ENCODE measurements around the gene TTC9. TPM values are rescaled to one million over a fixed set of nuclear protein-coding genes. Genes with fewer than 3 reads are reported as not detected.

The TTC9 gene
- total and polyA plus RNA-seq, 9 of the 15 experiments (the other 6 are each of a cell fraction or from before 2014, with no cell fraction given) = 0.07 TPM; not detected in 8

DNA sequence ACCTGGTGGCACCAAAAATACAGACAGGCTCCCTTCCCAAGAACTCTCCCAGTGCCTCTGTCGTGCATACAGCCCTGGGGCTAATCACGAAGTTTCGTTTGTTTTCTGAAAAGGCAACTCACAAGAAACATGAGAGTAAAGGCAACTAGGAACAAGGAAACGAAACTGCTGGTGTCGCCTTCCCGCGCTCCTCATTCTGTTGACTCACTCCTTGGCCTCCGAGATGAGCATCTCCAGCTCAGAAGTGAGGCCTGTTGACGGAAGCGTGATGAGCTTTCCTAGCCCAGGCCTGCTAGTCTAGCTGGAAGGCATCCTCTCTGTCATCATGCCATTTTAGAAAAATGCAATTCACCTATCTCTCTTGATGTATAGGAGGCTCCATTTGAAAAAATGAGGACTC lies 50.5 kb downstream of the TTC9 start:
- BruUV-seq (replicated peaks) = no TSS peak
- CTCF ChIA-PET (ENCODE audit: low intra/inter-chr PET ratio) = no interaction called here
- Histone ChIP-seq H3K27me3 (ENCODE audit: control insufficient read depth in 2 of 2, insufficient read depth in 2 of 2, low read length in 2 of 2) (no peaks in the 10 kb centered on the region), H3K9me3 (replicated peaks; ENCODE audit: control insufficient read depth, insufficient read depth, low read depth, low read length) (no peaks in the 10 kb centered on the region), H3K27ac (ENCODE audit: extremely low read depth, low read depth, low read length) (no peak overlapping the region), H3K36me3 (ENCODE audit: control insufficient read depth, insufficient read depth, low read length) (no peaks in the 10 kb centered on the region), H3K9me1 (ENCODE audit: control insufficient read depth, insufficient read depth, low read length) (no peaks in the 10 kb centered on the region), H3K9ac (ENCODE audit: insufficient read depth in 1 of 2, low read depth in 2 of 2, low read length in 2 of 2) (no peak overlapping the region), H3K79me2 (ENCODE audit: control insufficient read depth, insufficient read depth, low read length) (no peaks in the 10 kb centered on the region), H2AFZ (ENCODE audit: low read depth, low read length) (peak overlapping the region; percentile 26; the same call in 1 of the 2 replicates), H3K4me2 (ENCODE audit: insufficient read depth, low read length) (no peak overlapping the region), H3K4me3 (no peak overlapping the region), H4K20me1 (replicated peaks; ENCODE audit: control insufficient read depth, insufficient read depth, low read length) (no peaks in the 10 kb centered on the region), H3K4me1 (replicated peaks in 1 of 2; ENCODE audit: control insufficient read depth in 2 of 2, insufficient read depth in 2 of 2, low read length in 2 of 2) (no peaks in the 10 kb centered on the region; a peak in 1 of 5 replicates)
- 20% methylated on average over 9 of the region's 10 CpGs for WGBS (ENCODE audit: insufficient coverage, low coverage, missing lambda C conversion rate)
- no peak for ATAC-seq
- POLR2A ChIA-PET = interaction anchor here (0.7 kb wide), 1 partner anchor 9 kb away, joined by 3 read pairs; no protein-coding TSS in a partner anchor
- DNase-seq (ENCODE audit: extremely low read depth in 1 of 4, low spot score in 3 of 4) = no peak
- TF ChIP-seq NFE2 (IDR thresholded peaks at IDR 0.05; ENCODE audit: low read depth) (0 out of 2 replicates have a peak, but pooled peaks have one; percentile 5), MAFG (tag; conservative IDR thresholded peaks at IDR 0.05) (peak; percentile 21; the same call in 1 of the 2 replicates), FOXK2 (conservative IDR thresholded peaks at IDR 0.05 in 1 of 2, IDR thresholded peaks at IDR 0.05 in 1 of 2; ENCODE audit: low read depth in 2 of 2) (peak in 1 of 2 experiments; percentile 24; a peak in 1 of 4 replicates), TCF7L2 (IDR thresholded peaks at IDR 0.05; ENCODE audit: low read depth, low read length) (no peak)
- in situ Hi-C loops (cut with MboI) (no loop called here), intact Hi-C loops (cut with micrococcal nuclease) (no loop called here)
- no peak for FAIRE-seq

DNA sequence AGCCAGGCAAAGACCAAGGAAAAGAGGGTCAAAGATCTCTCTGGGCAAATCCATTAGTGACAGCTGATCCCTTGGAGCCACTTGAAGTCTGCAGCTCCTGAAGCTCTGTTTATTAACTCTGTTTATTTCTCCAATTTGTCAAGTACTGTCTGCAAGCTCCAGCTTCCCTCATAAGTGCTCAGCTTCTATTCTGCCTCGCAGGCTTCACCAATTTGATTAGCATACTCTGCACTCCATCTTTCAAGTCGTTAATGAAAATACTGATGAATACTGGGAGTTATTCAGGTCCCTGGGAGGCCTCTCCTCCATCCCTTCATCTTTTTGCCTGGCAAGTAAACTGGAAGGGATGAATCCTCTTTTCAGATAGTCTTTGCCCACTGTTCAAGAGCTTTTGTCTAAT lies 54.3 kb downstream of the TTC9 start:
- Histone ChIP-seq H4K20me1 (replicated peaks; ENCODE audit: control insufficient read depth, insufficient read depth, low read length) (no peaks in the 10 kb centered on the region), H3K27ac (ENCODE audit: extremely low read depth, low read depth, low read length) (no peak overlapping the region), H3K9me1 (ENCODE audit: control insufficient read depth, insufficient read depth, low read length) (no peaks in the 10 kb centered on the region), H3K9ac (ENCODE audit: insufficient read depth in 1 of 2, low read depth in 2 of 2, low read length in 2 of 2) (no peak overlapping the region), H3K79me2 (ENCODE audit: control insufficient read depth, insufficient read depth, low read length) (no peaks in the 10 kb centered on the region), H3K36me3 (ENCODE audit: control insufficient read depth, insufficient read depth, low read length) (no peaks in the 10 kb centered on the region), H3K4me3 (no peak overlapping the region), H3K9me3 (replicated peaks; ENCODE audit: control insufficient read depth, insufficient read depth, low read depth, low read length) (no peaks in the 10 kb centered on the region), H3K4me2 (ENCODE audit: insufficient read depth, low read length) (no peak overlapping the region), H3K4me1 (replicated peaks in 1 of 2; ENCODE audit: control insufficient read depth in 2 of 2, insufficient read depth in 2 of 2, low read length in 2 of 2) (peaks cover 8 to 14% of the 10 kb centered on the region in 2 experiments; a peak in 4 of 5 replicates), H2AFZ (ENCODE audit: low read depth, low read length) (no peak overlapping the region), H3K27me3 (ENCODE audit: control insufficient read depth in 2 of 2, insufficient read depth in 2 of 2, low read length in 2 of 2) (no peaks in the 10 kb centered on the region)
- WGBS (ENCODE audit: insufficient coverage, low coverage, missing lambda C conversion rate) = 21% methylated on average over 2 of the region's 2 CpGs
- DNase-seq (ENCODE audit: extremely low read depth in 1 of 4, low spot score in 3 of 4) (no peak), FAIRE-seq (no peak), ATAC-seq (no peak)
- intact Hi-C loops (cut with micrococcal nuclease) (no loop called here), in situ Hi-C loops (cut with MboI) (no loop called here)
- ChIA-PET POLR2A (no interaction called here), CTCF (ENCODE audit: low intra/inter-chr PET ratio) (no interaction called here)
- no TSS peak for BruUV-seq (replicated peaks)
- TF ChIP-seq, protein P1, sequence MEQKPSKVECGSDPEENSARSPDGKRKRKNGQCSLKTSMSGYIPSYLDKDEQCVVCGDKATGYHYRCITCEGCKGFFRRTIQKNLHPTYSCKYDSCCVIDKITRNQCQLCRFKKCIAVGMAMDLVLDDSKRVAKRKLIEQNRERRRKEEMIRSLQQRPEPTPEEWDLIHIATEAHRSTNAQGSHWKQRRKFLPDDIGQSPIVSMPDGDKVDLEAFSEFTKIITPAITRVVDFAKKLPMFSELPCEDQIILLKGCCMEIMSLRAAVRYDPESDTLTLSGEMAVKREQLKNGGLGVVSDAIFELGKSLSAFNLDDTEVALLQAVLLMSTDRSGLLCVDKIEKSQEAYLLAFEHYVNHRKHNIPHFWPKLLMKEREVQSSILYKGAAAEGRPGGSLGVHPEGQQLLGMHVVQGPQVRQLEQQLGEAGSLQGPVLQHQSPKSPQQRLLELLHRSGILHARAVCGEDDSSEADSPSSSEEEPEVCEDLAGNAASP (IDR thresholded peaks at IDR 0.05) = no peak
- TF ChIP-seq ZNF507 (tag; conservative IDR thresholded peaks at IDR 0.05) = no peak
- no peak for TF ChIP-seq MTA3 (IDR thresholded peaks at IDR 0.05; ENCODE audit: borderline replicate concordance)
- TF ChIP-seq, protein P2, sequence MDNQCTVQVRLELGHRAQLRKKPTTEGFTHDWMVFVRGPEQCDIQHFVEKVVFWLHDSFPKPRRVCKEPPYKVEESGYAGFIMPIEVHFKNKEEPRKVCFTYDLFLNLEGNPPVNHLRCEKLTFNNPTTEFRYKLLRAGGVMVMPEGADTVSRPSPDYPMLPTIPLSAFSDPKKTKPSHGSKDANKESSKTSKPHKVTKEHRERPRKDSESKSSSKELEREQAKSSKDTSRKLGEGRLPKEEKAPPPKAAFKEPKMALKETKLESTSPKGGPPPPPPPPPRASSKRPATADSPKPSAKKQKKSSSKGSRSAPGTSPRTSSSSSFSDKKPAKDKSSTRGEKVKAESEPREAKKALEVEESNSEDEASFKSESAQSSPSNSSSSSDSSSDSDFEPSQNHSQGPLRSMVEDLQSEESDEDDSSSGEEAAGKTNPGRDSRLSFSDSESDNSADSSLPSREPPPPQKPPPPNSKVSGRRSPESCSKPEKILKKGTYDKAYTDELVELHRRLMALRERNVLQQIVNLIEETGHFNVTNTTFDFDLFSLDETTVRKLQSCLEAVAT (IDR thresholded peaks at IDR 0.05) = no peak
- TF ChIP-seq SAFB2 (IDR thresholded peaks at IDR 0.05; ENCODE audit: borderline replicate concordance, low read depth, low read length, severe bottlenecking) = no peak
- TF ChIP-seq KDM1A (IDR thresholded peaks at IDR 0.05) = no peak
- TF ChIP-seq SLC30A9 (CRISPR knock-in tag; IDR thresholded peaks at IDR 0.05) = no peak
- no peak for TF ChIP-seq XRCC3 (IDR thresholded peaks at IDR 0.05)
- no peak for TF ChIP-seq KLF13 (tag; IDR thresholded peaks at IDR 0.05; ENCODE audit: borderline replicate concordance, low read depth)
